Right lobe of liver (tissue), 4 donors: ENCODE data around the gene S100A1.

Experiments used
- POLR2A ChIP-seq: fragments of 450-650 bp; IDR thresholded peaks from one replicate; pipeline ENCODE4 v1.6.1; 2017; ENCODE audit warnings: antibody characterized with exemption, mild to moderate bottlenecking
- TF ChIP-seq, protein P1 (sequence below), 4 donors: fragments of 200-600 bp in 3 of 4; fragments of 450-650 bp in 1 of 4; IDR thresholded peaks; one replicate each; pipeline versions ENCODE4 v1.5.1 to v1.8.0; 2016 to 2022; ENCODE audit warnings: antibody characterized with exemption in 4 of 4, mild to moderate bottlenecking in 2 of 4
- donor health status: DM: no; HTN: no; CAD: no.
- donor health status: DM: no; HTN: no; CAD: no.
- donor health status: DM: no; HTN: yes; CAD: no.

DNA sequence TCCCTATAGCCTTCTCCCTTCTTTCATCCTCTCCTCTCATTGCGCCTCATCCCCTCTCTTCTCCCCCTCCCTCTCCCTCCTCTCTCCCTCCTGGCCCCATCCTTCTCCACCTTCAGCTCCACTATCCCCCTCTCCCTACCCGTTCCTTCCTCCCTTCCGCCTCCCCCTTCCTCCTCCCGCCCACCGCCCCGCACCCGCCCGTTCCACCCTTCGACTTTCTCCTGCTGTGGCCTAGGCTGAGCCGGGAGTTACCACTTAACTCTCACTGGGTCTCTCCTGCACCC is 51.8 kb downstream of the S100A1 start:
- TF ChIP-seq, protein P1, sequence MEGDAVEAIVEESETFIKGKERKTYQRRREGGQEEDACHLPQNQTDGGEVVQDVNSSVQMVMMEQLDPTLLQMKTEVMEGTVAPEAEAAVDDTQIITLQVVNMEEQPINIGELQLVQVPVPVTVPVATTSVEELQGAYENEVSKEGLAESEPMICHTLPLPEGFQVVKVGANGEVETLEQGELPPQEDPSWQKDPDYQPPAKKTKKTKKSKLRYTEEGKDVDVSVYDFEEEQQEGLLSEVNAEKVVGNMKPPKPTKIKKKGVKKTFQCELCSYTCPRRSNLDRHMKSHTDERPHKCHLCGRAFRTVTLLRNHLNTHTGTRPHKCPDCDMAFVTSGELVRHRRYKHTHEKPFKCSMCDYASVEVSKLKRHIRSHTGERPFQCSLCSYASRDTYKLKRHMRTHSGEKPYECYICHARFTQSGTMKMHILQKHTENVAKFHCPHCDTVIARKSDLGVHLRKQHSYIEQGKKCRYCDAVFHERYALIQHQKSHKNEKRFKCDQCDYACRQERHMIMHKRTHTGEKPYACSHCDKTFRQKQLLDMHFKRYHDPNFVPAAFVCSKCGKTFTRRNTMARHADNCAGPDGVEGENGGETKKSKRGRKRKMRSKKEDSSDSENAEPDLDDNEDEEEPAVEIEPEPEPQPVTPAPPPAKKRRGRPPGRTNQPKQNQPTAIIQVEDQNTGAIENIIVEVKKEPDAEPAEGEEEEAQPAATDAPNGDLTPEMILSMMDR (IDR thresholded peaks at IDR 0.05): no peak
- no peak for TF ChIP-seq POLR2A
